Stimulated activated memory B cell treated with anti-CD40 and anti-IgM and Interleukin-4, amounts not matched to agents 10 μg/mL and 1 μg/mL and 100 μg/mL, for 72 hours (primary cell): ENCODE data around the gene PDGFD.
A peak's percentile ranks its signal among the peaks of the same experiment; 100 is the strongest.

Source experiments
- ATAC-seq: fragments of 150-1000 bp; cut with Tn5 transposase; 2 replicates; pipeline ENCODE4 v1.10.0; 2021
- H3K27ac Mint-ChIP-seq: one replicate; pipeline ENCODE4 v1.8.0; 2022; ENCODE audit warnings: mild to moderate bottlenecking, mixed read lengths
- H3K27me3 Mint-ChIP-seq: one replicate; pipeline ENCODE4 v1.8.0; 2022; ENCODE audit warnings: mixed read lengths
- H3K36me3 Mint-ChIP-seq: one replicate; pipeline ENCODE4 v1.8.0; 2022; ENCODE audit warnings: mixed read lengths
- H3K4me1 Mint-ChIP-seq: one replicate; pipeline ENCODE4 v1.8.0; 2022; ENCODE audit warnings: mixed read lengths
- H3K4me3 Mint-ChIP-seq: one replicate; pipeline ENCODE4 v1.8.0; 2022; ENCODE audit warnings: mild to moderate bottlenecking, moderate library complexity, mixed read lengths
- H3K9me3 Mint-ChIP-seq: one replicate; pipeline ENCODE4 v1.8.0; 2022; ENCODE audit warnings: mixed read lengths

PDGFD gene

GRCh38 chr11:103883291-103883690 is 280.7 kb downstream of the PDGFD start:
- H3K9me3 Mint-ChIP-seq = no peaks in the 10 kb centered on the region
- H3K27ac Mint-ChIP-seq = no peak overlapping the region
- H3K4me3 Mint-ChIP-seq = no peak overlapping the region
- peaks cover 22% of the 10 kb centered on the region for H3K27me3 Mint-ChIP-seq
- no peaks in the 10 kb centered on the region for H3K4me1 Mint-ChIP-seq
- no peak for ATAC-seq
- no peaks in the 10 kb centered on the region for H3K36me3 Mint-ChIP-seq

GRCh38 chr11:103881584-103881983 is 282.4 kb downstream of the PDGFD start:
- H3K27me3 Mint-ChIP-seq = peaks cover 22% of the 10 kb centered on the region
- no peaks in the 10 kb centered on the region for H3K4me1 Mint-ChIP-seq
- no peaks in the 10 kb centered on the region for H3K36me3 Mint-ChIP-seq
- no peak overlapping the region for H3K27ac Mint-ChIP-seq
- no peak for ATAC-seq
- no peaks in the 10 kb centered on the region for H3K9me3 Mint-ChIP-seq
- no peak overlapping the region for H3K4me3 Mint-ChIP-seq

GRCh38 chr11:103880968-103881367 is 283.0 kb downstream of the PDGFD start:
- H3K4me3 Mint-ChIP-seq = no peak overlapping the region
- H3K36me3 Mint-ChIP-seq = no peaks in the 10 kb centered on the region
- peak; percentile 34 for ATAC-seq
- no peaks in the 10 kb centered on the region for H3K4me1 Mint-ChIP-seq
- H3K27me3 Mint-ChIP-seq = peaks cover 15% of the 10 kb centered on the region
- no peak overlapping the region for H3K27ac Mint-ChIP-seq
- H3K9me3 Mint-ChIP-seq = no peaks in the 10 kb centered on the region

- no peak for ATAC-seq
- no peak overlapping the region for H3K4me3 Mint-ChIP-seq
- H3K27ac Mint-ChIP-seq = no peak overlapping the region
- no peaks in the 10 kb centered on the region for H3K9me3 Mint-ChIP-seq
- H3K4me1 Mint-ChIP-seq = peaks cover 10% of the 10 kb centered on the region
- H3K36me3 Mint-ChIP-seq = no peaks in the 10 kb centered on the region
- H3K27me3 Mint-ChIP-seq = no peaks in the 10 kb centered on the region
Observed at GRCh38 chr11:103878646-103879045, 285.3 kb downstream of the PDGFD start.

GRCh38 chr11:103877221-103877620 is 286.7 kb downstream of the PDGFD start:
- Mint-ChIP-seq H3K27me3 (no peaks in the 10 kb centered on the region), H3K4me3 (no peak overlapping the region), H3K27ac (no peak overlapping the region), H3K9me3 (no peaks in the 10 kb centered on the region), H3K4me1 (peaks cover 10% of the 10 kb centered on the region), H3K36me3 (no peaks in the 10 kb centered on the region)
- ATAC-seq = no peak

- peaks cover 10% of the 10 kb centered on the region for H3K4me1 Mint-ChIP-seq
- ATAC-seq = peak; percentile 75
- no peaks in the 10 kb centered on the region for H3K36me3 Mint-ChIP-seq
- H3K27me3 Mint-ChIP-seq = peaks cover 12% of the 10 kb centered on the region
- H3K9me3 Mint-ChIP-seq = no peaks in the 10 kb centered on the region
- H3K4me3 Mint-ChIP-seq = no peak overlapping the region
- no peak overlapping the region for H3K27ac Mint-ChIP-seq
Observed at GRCh38 chr11:103875855-103876510, 288.0 kb downstream of the PDGFD start.

GRCh38 chr11:103872748-103873147 is 291.2 kb downstream of the PDGFD start:
- H3K36me3 Mint-ChIP-seq = no peaks in the 10 kb centered on the region
- no peak overlapping the region for H3K4me3 Mint-ChIP-seq
- ATAC-seq = no peak
- H3K27ac Mint-ChIP-seq = no peak overlapping the region
- H3K9me3 Mint-ChIP-seq = no peaks in the 10 kb centered on the region
- peaks cover 18% of the 10 kb centered on the region for H3K27me3 Mint-ChIP-seq
- H3K4me1 Mint-ChIP-seq = peaks cover 10% of the 10 kb centered on the region

- Mint-ChIP-seq H3K4me3 (no peak overlapping the region), H3K27me3 (peaks cover 18% of the 10 kb centered on the region), H3K9me3 (no peaks in the 10 kb centered on the region), H3K27ac (no peak overlapping the region), H3K36me3 (no peaks in the 10 kb centered on the region), H3K4me1 (peaks cover 10% of the 10 kb centered on the region)
- no peak for ATAC-seq
Observed at GRCh38 chr11:103871923-103872551, 291.9 kb downstream of the PDGFD start.

- Mint-ChIP-seq H3K4me1 (peaks cover 10% of the 10 kb centered on the region), H3K4me3 (no peak overlapping the region), H3K27ac (no peak overlapping the region), H3K9me3 (no peaks in the 10 kb centered on the region), H3K36me3 (no peaks in the 10 kb centered on the region), H3K27me3 (peaks cover 18% of the 10 kb centered on the region)
- no peak for ATAC-seq
Observed at GRCh38 chr11:103870821-103871309, 293.1 kb downstream of the PDGFD start.

GRCh38 chr11:103867481-103867880 is 296.5 kb downstream of the PDGFD start:
- H3K27me3 Mint-ChIP-seq = peaks cover 44% of the 10 kb centered on the region
- peaks cover 7% of the 10 kb centered on the region for H3K4me1 Mint-ChIP-seq
- no peak for ATAC-seq
- H3K4me3 Mint-ChIP-seq = no peak overlapping the region
- H3K27ac Mint-ChIP-seq = no peak overlapping the region
- H3K36me3 Mint-ChIP-seq = no peaks in the 10 kb centered on the region
- H3K9me3 Mint-ChIP-seq = no peaks in the 10 kb centered on the region

- H3K4me1 Mint-ChIP-seq = peaks cover 9% of the 10 kb centered on the region
- no peak overlapping the region for H3K4me3 Mint-ChIP-seq
- ATAC-seq = no peak
- H3K9me3 Mint-ChIP-seq = no peaks in the 10 kb centered on the region
- H3K27me3 Mint-ChIP-seq = peaks cover 44% of the 10 kb centered on the region
- no peak overlapping the region for H3K27ac Mint-ChIP-seq
- no peaks in the 10 kb centered on the region for H3K36me3 Mint-ChIP-seq
Observed at GRCh38 chr11:103863497-103863896, 300.4 kb downstream of the PDGFD start.

GRCh38 chr11:103862802-103863174 is 301.2 kb downstream of the PDGFD start:
- Mint-ChIP-seq H3K27ac (no peak overlapping the region), H3K4me3 (no peak overlapping the region), H3K4me1 (peaks cover 9% of the 10 kb centered on the region), H3K9me3 (no peaks in the 10 kb centered on the region), H3K36me3 (no peaks in the 10 kb centered on the region), H3K27me3 (peaks cover 44% of the 10 kb centered on the region)
- ATAC-seq = no peak

- peaks cover 9% of the 10 kb centered on the region for H3K4me1 Mint-ChIP-seq
- H3K4me3 Mint-ChIP-seq = no peak overlapping the region
- H3K27me3 Mint-ChIP-seq = peaks cover 47% of the 10 kb centered on the region
- H3K27ac Mint-ChIP-seq = no peak overlapping the region
- H3K9me3 Mint-ChIP-seq = no peaks in the 10 kb centered on the region
- H3K36me3 Mint-ChIP-seq = no peaks in the 10 kb centered on the region
- ATAC-seq = no peak
Observed at GRCh38 chr11:103862094-103862801, 301.7 kb downstream of the PDGFD start.
